ENCODE results near the gene NYAP2. TPM values are rescaled to one million over a fixed set of nuclear protein-coding genes. Genes with fewer than 3 reads are reported as not detected.

The NYAP2 gene
- total RNA-seq, 1 experiment from 2014 or later: not detected

DNA sequence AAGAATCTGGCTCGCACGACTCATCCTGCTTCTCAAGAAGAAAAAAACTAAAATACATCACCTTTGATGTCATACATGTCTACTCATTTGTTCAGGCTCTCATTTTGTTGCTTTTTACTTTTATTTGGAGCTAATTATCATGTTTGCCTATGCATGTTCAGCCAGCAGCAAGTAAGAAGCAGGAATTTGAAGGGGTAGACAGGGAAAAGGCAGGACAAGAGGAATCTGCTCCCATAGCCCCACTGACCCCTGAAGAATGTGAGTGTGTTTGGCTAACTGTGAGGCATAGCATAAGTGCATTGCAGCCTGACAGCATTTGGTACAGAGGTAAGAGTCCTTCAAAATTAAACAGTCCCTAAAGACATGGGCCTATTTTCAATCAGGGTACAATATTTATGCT, 72.7 kb downstream of the NYAP2 start:
- Histone ChIP-seq H3K4me1 (ENCODE audit: control insufficient read depth in 1 of 2, insufficient read depth in 2 of 2, low read length in 2 of 2) (no peaks in the 10 kb centered on the region), H2AFZ (ENCODE audit: low read depth, low read length, poor library complexity, severe bottlenecking) (no peak overlapping the region), H3K9me2 (ENCODE audit: insufficient read depth) (no peaks in the 10 kb centered on the region), H3K79me2 (ENCODE audit: insufficient read depth, low read length) (no peaks in the 10 kb centered on the region), H3K4me2 (ENCODE audit: low read length) (no peak overlapping the region), H3K4me3 (replicated peaks in 1 of 2; ENCODE audit: low read depth in 1 of 2, low read length in 2 of 2) (no peak overlapping the region), H3K9ac (ENCODE audit: low read length) (no peak overlapping the region), H3K9me3 (ENCODE audit: control insufficient read depth in 1 of 2, insufficient read depth in 1 of 2, low read depth in 1 of 2, low read length in 2 of 2) (no peaks in the 10 kb centered on the region), H3K27me3 (ENCODE audit: insufficient read depth, low read length) (no peaks in the 10 kb centered on the region), H3K36me3 (ENCODE audit: control insufficient read depth in 1 of 2, insufficient read depth in 2 of 2, low read length in 2 of 2) (no peaks in the 10 kb centered on the region), H3K27ac (ENCODE audit: low read depth, low read length) (no peak overlapping the region), H4K20me1 (ENCODE audit: insufficient read depth) (no peaks in the 10 kb centered on the region)
- POLR2A ChIA-PET: no interaction called here
- intact Hi-C loops (cut with micrococcal nuclease): no loop called here
- BruUV-seq (replicated peaks): no TSS peak
- RAD21 ChIA-PET (ENCODE audit: low non-redundant PET in 1 of 2, low total read pairs in 2 of 2, uncharacterized antibody in 2 of 2, unreplicated experiment in 2 of 2): no interaction called here
- ATAC-seq (no peak), DNase-seq (ENCODE audit: low read depth, low spot score) (no peak)
- TF ChIP-seq, protein P1, sequence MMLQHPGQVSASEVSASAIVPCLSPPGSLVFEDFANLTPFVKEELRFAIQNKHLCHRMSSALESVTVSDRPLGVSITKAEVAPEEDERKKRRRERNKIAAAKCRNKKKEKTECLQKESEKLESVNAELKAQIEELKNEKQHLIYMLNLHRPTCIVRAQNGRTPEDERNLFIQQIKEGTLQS (IDR thresholded peaks at IDR 0.05): no peak
- no peak for TF ChIP-seq SIN3A (IDR thresholded peaks at IDR 0.05; ENCODE audit: low read depth)
- TF ChIP-seq EGR1 (IDR thresholded peaks at IDR 0.05; ENCODE audit: low read depth): no peak
- TF ChIP-seq JUND (IDR thresholded peaks at IDR 0.05): no peak
- no peak for TF ChIP-seq ELF1 (IDR thresholded peaks at IDR 0.05; ENCODE audit: borderline replicate concordance, low read depth)
- TF ChIP-seq SRF (IDR thresholded peaks at IDR 0.05; ENCODE audit: low read depth): no peak
- TF ChIP-seq EZH2phosphoT487 (IDR thresholded peaks at IDR 0.05; ENCODE audit: borderline replicate concordance): no peak
- TF ChIP-seq EZH2 (IDR thresholded peaks at IDR 0.05): no peak
- no peak for TF ChIP-seq ZNF274 (IDR thresholded peaks at IDR 0.05; ENCODE audit: low read depth, low read length)
- no peak for TF ChIP-seq POLR2AphosphoS5 (IDR thresholded peaks at IDR 0.05; ENCODE audit: low read depth, low read length)
- TF ChIP-seq FOSL1 (IDR thresholded peaks at IDR 0.05; ENCODE audit: low read depth): no peak
- TF ChIP-seq ZFX (IDR thresholded peaks at IDR 0.05): no peak
- CTCF ChIA-PET: no interaction called here

DNA sequence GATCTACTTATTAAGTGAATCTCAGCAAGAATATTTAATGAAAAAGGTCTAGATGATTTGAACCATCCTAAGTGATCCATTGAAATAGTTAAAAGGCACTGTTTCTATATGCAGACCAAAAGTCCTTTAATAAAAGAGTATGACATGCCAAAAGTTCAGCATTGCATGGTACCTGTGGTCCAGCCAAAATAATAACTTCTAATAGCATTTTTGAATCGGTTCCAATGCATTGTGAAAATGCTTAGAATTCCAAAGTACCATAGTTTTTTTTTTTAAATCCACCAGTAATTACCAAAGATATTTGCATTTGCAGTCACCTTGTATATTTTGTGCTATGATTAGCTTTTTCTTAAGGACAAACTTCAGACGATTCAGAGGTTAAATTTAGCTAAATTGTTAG, 79.9 kb downstream of the NYAP2 start:
- ATAC-seq (no peak), DNase-seq (ENCODE audit: low read depth, low spot score) (no peak)
- Histone ChIP-seq H2AFZ (ENCODE audit: low read depth, low read length, poor library complexity, severe bottlenecking) (no peak overlapping the region), H3K27ac (ENCODE audit: low read depth, low read length) (no peak overlapping the region), H4K20me1 (ENCODE audit: insufficient read depth) (no peaks in the 10 kb centered on the region), H3K79me2 (ENCODE audit: insufficient read depth, low read length) (no peaks in the 10 kb centered on the region), H3K9me2 (ENCODE audit: insufficient read depth) (no peaks in the 10 kb centered on the region), H3K27me3 (ENCODE audit: insufficient read depth, low read length) (no peaks in the 10 kb centered on the region), H3K4me2 (ENCODE audit: low read length) (no peak overlapping the region), H3K4me3 (replicated peaks in 1 of 2; ENCODE audit: low read depth in 1 of 2, low read length in 2 of 2) (no peak overlapping the region), H3K4me1 (ENCODE audit: control insufficient read depth in 1 of 2, insufficient read depth in 2 of 2, low read length in 2 of 2) (no peaks in the 10 kb centered on the region), H3K9ac (ENCODE audit: low read length) (no peak overlapping the region), H3K36me3 (ENCODE audit: control insufficient read depth in 1 of 2, insufficient read depth in 2 of 2, low read length in 2 of 2) (no peaks in the 10 kb centered on the region), H3K9me3 (ENCODE audit: control insufficient read depth in 1 of 2, insufficient read depth in 1 of 2, low read depth in 1 of 2, low read length in 2 of 2) (no peaks in the 10 kb centered on the region)
- intact Hi-C loops (cut with micrococcal nuclease): no loop called here
- TF ChIP-seq ZFX (IDR thresholded peaks at IDR 0.05) (no peak), SIN3A (IDR thresholded peaks at IDR 0.05; ENCODE audit: low read depth) (no peak), POLR2AphosphoS5 (IDR thresholded peaks at IDR 0.05; ENCODE audit: low read depth, low read length) (no peak)
- CTCF ChIA-PET: no interaction called here
- no TSS peak for BruUV-seq (replicated peaks)
- RAD21 ChIA-PET (ENCODE audit: low non-redundant PET in 1 of 2, low total read pairs in 2 of 2, uncharacterized antibody in 2 of 2, unreplicated experiment in 2 of 2): no interaction called here
- POLR2A ChIA-PET: no interaction called here

Measured in HCT116 (cell line).